ENCODE results near the gene SLC2A11. TPM values are rescaled to one million over a fixed set of nuclear protein-coding genes. Genes with fewer than 3 reads are reported as not detected.

SLC2A11 gene
- total RNA-seq, 2 experiments from 2014 or later = 8.0 to 8.6 TPM

- ChIA-PET CTCF (no interaction called here), POLR2A (interaction anchor here (0.7 to 0.9 kb wide), 3 partner anchors 8 to 56 kb away, joined by 3 read pairs; partner anchors contain the start of gene SLC2A11)
- ATAC-seq (no peak), DNase-seq (no peak)
- Mint-ChIP-seq H3K4me1 (ENCODE audit: low read depth) (peaks cover 2% of the 10 kb centered on the region), H3K27me3 (no peaks in the 10 kb centered on the region), H3K27ac (no peak overlapping the region), H3K4me3 (no peak overlapping the region), H3K36me3 (ENCODE audit: low read depth) (peaks cover 10% of the 10 kb centered on the region), H3K9me3 (no peaks in the 10 kb centered on the region)
- intact Hi-C loops (cut with micrococcal nuclease) = no loop called here
- no peak for TF ChIP-seq CTCF (IDR thresholded peaks at IDR 0.05)
Observed at GRCh38 chr22:23832226-23833016, 25.3 kb upstream of the SLC2A11 start.

- Mint-ChIP-seq H3K27me3 (no peaks in the 10 kb centered on the region), H3K36me3 (ENCODE audit: low read depth) (peaks cover 10% of the 10 kb centered on the region), H3K4me1 (ENCODE audit: low read depth) (peaks cover 7% of the 10 kb centered on the region), H3K9me3 (no peaks in the 10 kb centered on the region), H3K4me3 (no peak overlapping the region), H3K27ac (no peak overlapping the region)
- intact Hi-C loops (cut with micrococcal nuclease) = no loop called here
- ATAC-seq (no peak), DNase-seq (no peak)
- TF ChIP-seq CTCF (IDR thresholded peaks at IDR 0.05) = no peak
- CTCF ChIA-PET = no interaction called here
- POLR2A ChIA-PET = interaction anchor here (0.7 kb wide), 1 partner anchor 9 kb away, joined by 3 read pairs; no protein-coding TSS in a partner anchor
Observed at GRCh38 chr22:23833017-23833751, 24.5 kb upstream of the SLC2A11 start.

DNA sequence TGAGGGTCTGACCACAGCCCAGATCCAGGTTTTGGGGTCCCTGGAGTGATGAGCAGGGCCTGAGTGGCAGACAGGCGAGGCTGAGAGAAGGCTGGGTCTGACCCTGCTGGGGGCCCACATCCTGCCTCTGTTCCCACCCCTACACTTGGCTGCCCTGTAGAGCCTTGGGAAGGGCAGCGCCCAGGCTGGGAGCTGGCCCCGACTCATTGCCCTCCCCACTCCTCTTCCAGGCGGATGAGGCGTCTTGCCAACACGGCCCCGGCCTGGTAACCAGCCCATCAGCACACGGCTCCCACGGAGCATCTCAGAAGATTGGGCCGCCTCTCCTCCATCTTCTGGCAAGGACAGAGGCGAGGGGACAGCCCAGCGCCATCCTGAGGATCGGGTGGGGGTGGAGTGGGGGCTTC is 23.8 kb upstream of the SLC2A11 start:
- Mint-ChIP-seq H3K36me3 (ENCODE audit: low read depth) (peaks cover 10% of the 10 kb centered on the region), H3K27me3 (no peaks in the 10 kb centered on the region), H3K4me1 (ENCODE audit: low read depth) (peaks cover 9% of the 10 kb centered on the region), H3K4me3 (no peak overlapping the region), H3K27ac (no peak overlapping the region), H3K9me3 (no peaks in the 10 kb centered on the region)
- CTCF ChIA-PET = interaction anchor here (1.8 kb wide), 1 partner anchor 16 kb away, joined by 8 read pairs; no protein-coding TSS in a partner anchor
- POLR2A ChIA-PET = no interaction called here
- DNase-seq (no peak), ATAC-seq (no peak)
- intact Hi-C loops (cut with micrococcal nuclease) = no loop called here
- TF ChIP-seq CTCF (IDR thresholded peaks at IDR 0.05) = no peak

DNA sequence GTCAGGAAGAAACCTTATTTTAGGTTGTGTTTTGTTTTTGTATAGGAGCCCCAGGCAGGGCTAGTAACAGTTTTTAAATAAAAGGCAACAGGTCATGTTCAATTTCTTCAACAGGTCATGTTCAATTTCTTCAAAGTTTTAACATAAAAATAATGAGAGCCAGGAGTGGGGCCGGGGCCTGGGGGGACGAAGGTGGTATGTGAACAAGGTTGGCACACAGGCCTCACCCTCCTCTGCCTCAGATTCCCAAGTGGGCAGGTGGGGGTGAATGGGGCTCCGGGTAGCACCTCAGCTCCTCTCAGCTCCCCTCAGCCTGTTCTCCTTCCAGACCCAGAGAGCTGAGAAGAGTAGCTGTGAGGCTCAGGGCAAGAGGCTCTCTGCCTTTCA is 23.3 kb upstream of the SLC2A11 start:
- no peak overlapping the region for H3K4me3 Mint-ChIP-seq
- no peak for TF ChIP-seq CTCF (IDR thresholded peaks at IDR 0.05)
- ChIA-PET POLR2A (no interaction called here), CTCF (interaction anchor here (1.2 to 1.8 kb wide), 2 partner anchors 16 to 23 kb away, joined by 4 to 8 read pairs; partner anchors contain the start of gene SLC2A11)
- peaks cover 9% of the 10 kb centered on the region for H3K36me3 Mint-ChIP-seq (ENCODE audit: low read depth)
- H3K27me3 Mint-ChIP-seq = peaks cover 2% of the 10 kb centered on the region
- no peak for ATAC-seq
- no peak overlapping the region for H3K27ac Mint-ChIP-seq
- no peak for DNase-seq
- intact Hi-C loops (cut with micrococcal nuclease) = no loop called here
- H3K4me1 Mint-ChIP-seq (ENCODE audit: low read depth) = peaks cover 14% of the 10 kb centered on the region
- H3K9me3 Mint-ChIP-seq = no peaks in the 10 kb centered on the region

All from activated CD8-positive, alpha-beta T cell treated with anti-CD3 and anti-CD28 coated beads for 36 hours (primary cell).